Measurements from ENCODE around the gene EEF1AKMT3.

EEF1AKMT3 gene

DNA sequence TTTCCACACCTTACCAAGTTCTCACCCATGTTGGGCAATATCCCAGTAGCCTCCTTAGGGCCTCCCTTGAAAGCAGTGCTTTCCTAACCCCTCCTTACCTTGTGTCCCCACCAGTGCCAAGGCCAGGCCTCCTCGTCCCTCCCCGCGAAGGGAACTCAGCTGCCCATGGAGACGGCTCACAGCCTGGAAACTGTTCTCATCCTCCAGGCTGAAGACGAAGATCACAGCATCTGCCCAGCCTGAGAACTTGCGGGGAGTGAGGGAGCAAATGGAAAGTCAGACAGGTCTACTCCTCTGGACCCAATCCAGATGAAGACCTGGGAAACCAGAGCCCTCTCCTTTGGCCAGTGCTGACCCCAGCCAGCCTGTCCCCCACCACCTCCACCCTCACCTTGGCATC, 38.5 kb upstream of the EEF1AKMT3 start:
- Histone ChIP-seq H3K9me3 (ENCODE audit: severe bottlenecking) (no peaks in the 10 kb centered on the region), H3K27me3 (ENCODE audit: insufficient read depth, low read depth, severe bottlenecking) (peaks cover 17% of the 10 kb centered on the region), H3K36me3 (no peaks in the 10 kb centered on the region), H3K4me3 (ENCODE audit: low read depth, low read length) (no peak overlapping the region), H3K27ac (no peak overlapping the region)
- TF ChIP-seq CTCF (IDR thresholded peaks at IDR 0.05; ENCODE audit: low read depth, low read length), result no peak
- no peak for DNase-seq

DNA sequence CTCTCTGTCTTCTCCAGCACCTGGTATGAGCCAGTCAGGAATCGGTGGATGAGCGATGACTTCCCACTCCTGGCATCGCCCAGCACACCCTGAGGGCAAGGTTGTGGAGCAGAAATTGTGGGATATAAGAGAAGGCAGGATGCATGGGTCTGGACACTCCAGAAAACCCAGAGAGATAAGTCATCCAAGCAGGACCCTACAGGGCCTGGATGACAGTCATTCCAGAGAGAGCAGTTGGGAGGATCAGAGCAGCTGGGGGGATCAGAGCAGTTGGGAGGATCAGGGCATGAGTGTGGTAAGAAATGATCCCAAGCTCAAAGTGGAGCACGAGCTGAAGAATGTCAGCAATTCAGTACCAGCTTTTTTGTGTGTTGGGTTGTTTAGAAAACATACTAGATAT, 37.8 kb upstream of the EEF1AKMT3 start:
- Histone ChIP-seq H3K27me3 (ENCODE audit: insufficient read depth, low read depth, severe bottlenecking) (peaks cover 20% of the 10 kb centered on the region), H3K36me3 (no peaks in the 10 kb centered on the region), H3K27ac (no peak overlapping the region), H3K4me3 (ENCODE audit: low read depth, low read length) (no peak overlapping the region), H3K9me3 (ENCODE audit: severe bottlenecking) (no peaks in the 10 kb centered on the region)
- TF ChIP-seq CTCF (IDR thresholded peaks at IDR 0.05; ENCODE audit: low read depth, low read length), result no peak
- DNase-seq, result peak; percentile 43

DNA sequence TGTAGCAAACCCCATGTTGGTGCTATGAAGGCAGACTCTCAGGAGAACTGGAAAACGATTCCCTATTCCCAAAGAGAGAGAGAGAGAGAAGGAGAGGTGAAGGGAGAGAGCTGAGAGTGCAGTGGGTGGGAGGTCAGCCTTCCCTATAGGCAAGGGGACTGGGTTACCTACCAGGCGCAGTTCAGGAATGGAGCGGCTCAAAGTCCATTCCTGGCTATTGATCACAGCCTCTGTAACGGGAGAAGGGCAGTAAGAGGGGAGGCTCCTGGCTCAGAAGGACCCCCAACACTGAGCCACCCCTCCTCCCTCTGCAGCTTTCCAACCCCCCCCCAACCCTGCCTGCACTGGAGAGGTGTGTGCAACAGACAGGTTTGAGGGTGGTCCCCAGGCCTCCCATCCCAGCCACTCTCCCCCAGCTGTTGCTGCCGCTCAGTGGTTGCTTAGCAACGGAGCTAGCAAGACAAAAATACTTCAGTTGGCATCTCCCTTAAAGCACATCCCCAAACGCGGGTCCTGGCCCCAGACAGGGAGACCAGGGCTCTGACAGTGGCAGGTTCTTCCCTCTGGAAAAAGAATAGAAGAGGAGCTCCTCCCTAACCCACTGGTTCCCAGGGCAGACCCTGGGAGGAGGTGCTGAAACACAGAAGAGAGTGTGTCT, 37.1 kb upstream of the EEF1AKMT3 start:
- Histone ChIP-seq H3K36me3 (no peaks in the 10 kb centered on the region), H3K27me3 (ENCODE audit: insufficient read depth, low read depth, severe bottlenecking) (peaks cover 20% of the 10 kb centered on the region), H3K4me3 (ENCODE audit: low read depth, low read length) (peak overlapping the region; percentile 49; the same call in 1 of the 2 replicates), H3K9me3 (ENCODE audit: severe bottlenecking) (no peaks in the 10 kb centered on the region), H3K27ac (no peak overlapping the region)
- TF ChIP-seq CTCF (IDR thresholded peaks at IDR 0.05; ENCODE audit: low read depth, low read length), result no peak
- DNase-seq, result no peak

DNA sequence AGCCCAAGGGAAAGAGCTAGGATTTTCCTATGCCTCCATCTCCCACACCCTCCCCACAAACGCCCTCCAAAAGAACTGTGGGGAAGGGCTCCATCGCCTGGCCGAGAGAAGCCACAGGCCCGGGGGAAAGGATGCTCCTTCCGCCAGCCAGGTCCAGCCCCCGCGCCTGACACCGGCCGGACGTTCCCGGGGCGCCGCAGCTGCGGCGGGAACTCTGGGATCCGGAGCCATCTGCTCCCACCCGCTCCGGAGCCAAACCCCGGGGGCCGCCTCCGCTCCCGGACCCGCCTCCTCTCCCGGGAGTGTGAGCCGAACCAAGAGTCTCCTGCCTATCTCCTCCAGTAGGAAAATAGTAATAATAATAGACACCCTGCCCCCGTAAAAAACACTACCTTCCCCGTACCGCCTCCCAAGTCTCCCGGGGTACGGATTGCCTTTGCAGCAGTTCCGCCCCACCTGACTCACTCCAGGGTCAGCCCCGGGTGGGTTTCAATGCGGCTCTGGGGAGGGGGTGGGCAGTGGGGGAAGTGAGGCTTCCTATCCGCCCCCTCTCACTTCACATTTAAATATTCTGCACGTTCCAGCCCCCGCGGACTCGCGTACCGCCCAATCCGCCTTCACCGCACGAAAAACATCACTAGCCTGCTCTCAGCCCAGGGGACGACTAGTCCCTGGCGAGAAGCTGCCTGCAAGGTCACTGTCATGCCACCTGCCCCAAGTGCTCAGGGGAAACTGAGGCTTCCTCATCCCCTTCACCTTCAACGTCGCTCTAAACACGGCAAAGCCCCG, 36.3 kb upstream of the EEF1AKMT3 start:
- TF ChIP-seq CTCF (IDR thresholded peaks at IDR 0.05; ENCODE audit: low read depth, low read length), result peak; percentile 64
- no peaks in the 10 kb centered on the region for H3K9me3 ChIP-seq (ENCODE audit: severe bottlenecking)
- peaks cover 20% of the 10 kb centered on the region for H3K27me3 ChIP-seq (ENCODE audit: insufficient read depth, low read depth, severe bottlenecking)
- DNase-seq, result peak; percentile 79
- peak overlapping the region; percentile 49 for H3K4me3 ChIP-seq (ENCODE audit: low read depth, low read length)
- H3K36me3 ChIP-seq, result no peaks in the 10 kb centered on the region
- no peak overlapping the region for H3K27ac ChIP-seq

DNA sequence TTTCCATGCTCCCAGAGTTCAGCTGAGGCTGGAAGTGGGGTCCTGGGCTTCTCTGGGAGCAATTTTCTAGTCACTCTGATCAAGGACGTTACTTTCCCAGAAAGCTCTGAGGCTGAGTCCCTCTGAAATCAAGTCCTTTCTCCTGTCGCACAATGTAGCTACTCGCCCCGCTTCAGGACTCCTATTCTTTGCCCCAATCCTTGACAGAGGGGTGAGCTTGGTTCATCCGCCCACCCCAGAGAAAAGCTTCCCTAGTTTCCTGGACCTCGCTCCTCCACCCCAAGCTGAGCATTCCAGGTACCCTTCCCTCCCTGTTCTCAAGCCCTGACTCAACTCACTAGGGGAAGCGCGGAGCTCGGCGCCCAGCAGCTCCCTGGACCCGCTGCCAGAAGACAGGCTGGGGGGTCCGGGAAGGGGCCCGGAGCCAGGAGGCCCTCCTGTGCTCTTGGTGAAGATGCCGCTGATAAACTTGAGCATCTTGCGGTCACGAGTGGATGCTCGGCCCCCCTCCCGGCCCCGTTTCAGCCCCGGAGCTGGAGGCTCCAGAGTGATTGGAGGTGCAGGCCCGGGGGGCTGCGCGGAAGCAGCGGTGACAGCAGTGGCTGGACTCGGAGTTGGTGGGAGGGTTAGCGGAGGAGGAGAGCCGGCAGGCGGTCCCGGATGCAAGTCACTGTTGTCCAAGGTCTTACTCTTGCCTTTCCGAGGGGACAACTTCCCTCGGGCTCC, 35.5 kb upstream of the EEF1AKMT3 start:
- no peaks in the 10 kb centered on the region for H3K36me3 ChIP-seq
- peaks cover 20% of the 10 kb centered on the region for H3K27me3 ChIP-seq (ENCODE audit: insufficient read depth, low read depth, severe bottlenecking)
- no peak overlapping the region for H3K27ac ChIP-seq
- DNase-seq, result no peak
- no peaks in the 10 kb centered on the region for H3K9me3 ChIP-seq (ENCODE audit: severe bottlenecking)
- no peak for TF ChIP-seq CTCF (IDR thresholded peaks at IDR 0.05; ENCODE audit: low read depth, low read length)
- H3K4me3 ChIP-seq (ENCODE audit: low read depth, low read length), result peak overlapping the region; percentile 49
